Brain microvascular endothelial cell (primary cell): Measurements from ENCODE around the gene ACSM6.

Experiments
- DNase-seq: peaks from one replicate; pipeline ENCODE4 v3.0.0-alpha.2; 2020
- H3K27ac ChIP-seq: fragments of 250-450 bp; sonication (Bioruptor Pico); 2 replicates; pipeline ENCODE4 v1.5.1; 2020; ENCODE audit warnings: mild to moderate bottlenecking, moderate library complexity
- H3K27me3 ChIP-seq: fragments of 250-450 bp; sonication (Bioruptor Pico); replicated peaks from 2 replicates; pipeline ENCODE4 v1.5.1; 2020; ENCODE audit warnings: mild to moderate bottlenecking
- H3K36me3 ChIP-seq: fragments of 250-450 bp; sonication (Bioruptor Pico); replicated peaks from 2 replicates; pipeline ENCODE4 v1.5.1; 2020; ENCODE audit warnings: mild to moderate bottlenecking
- H3K4me3 ChIP-seq: 2 replicates; pipeline ENCODE4 v1.5.1; 2011; ENCODE audit warnings: low read depth, mild to moderate bottlenecking, control low read depth, low read length, moderate library complexity
- CTCF ChIP-seq: IDR thresholded peaks from 2 replicates; pipeline ENCODE4 v1.5.1; 2011; ENCODE audit warnings: low read depth, mild to moderate bottlenecking, moderate library complexity, low read length, control low read depth, inconsistent platforms; ENCODE audit errors: missing control alignments
- in situ Hi-C: cut with HindIII; loops from 2 replicates; pipeline ENCODE4 v1.10.0; 2017; ENCODE audit warnings: low sequenced_read_pairs, low pct_ligation_motif_present

The ACSM6 gene

GRCh38 chr10:95176101-95176500, 17.9 kb upstream of the ACSM6 start:
- Histone ChIP-seq H3K27ac (no peak overlapping the region), H3K36me3 (no peaks in the 10 kb centered on the region), H3K27me3 (no peaks in the 10 kb centered on the region), H3K4me3 (no peak overlapping the region)
- in situ Hi-C loops: loop anchor here (25.0 kb wide), 1 partner anchor 186 kb away; no protein-coding TSS in a partner anchor
- no peak for TF ChIP-seq CTCF
- no peak for DNase-seq

GRCh38 chr10:95177429-95177828, 16.6 kb upstream of the ACSM6 start:
- Histone ChIP-seq H3K4me3 (no peak overlapping the region), H3K27me3 (no peaks in the 10 kb centered on the region), H3K27ac (no peak overlapping the region), H3K36me3 (no peaks in the 10 kb centered on the region)
- no peak for TF ChIP-seq CTCF
- in situ Hi-C loops: loop anchor here (25.0 kb wide), 1 partner anchor 185 kb away; no protein-coding TSS in a partner anchor
- DNase-seq: no peak

- Histone ChIP-seq H3K36me3 (no peaks in the 10 kb centered on the region), H3K27ac (no peak overlapping the region), H3K27me3 (no peaks in the 10 kb centered on the region), H3K4me3 (no peak overlapping the region)
- DNase-seq: no peak
- TF ChIP-seq CTCF: no peak
- in situ Hi-C loops: loop anchor here (25.0 kb wide), 1 partner anchor 184 kb away; no protein-coding TSS in a partner anchor
Measured at GRCh38 chr10:95178266-95178665, 15.8 kb upstream of the ACSM6 start.

- DNase-seq: no peak
- H3K36me3 ChIP-seq: no peaks in the 10 kb centered on the region
- no peak overlapping the region for H3K4me3 ChIP-seq
- H3K27ac ChIP-seq: no peak overlapping the region
- H3K27me3 ChIP-seq: no peaks in the 10 kb centered on the region
- in situ Hi-C loops: loop anchor here (25.0 kb wide), 1 partner anchor 184 kb away; no protein-coding TSS in a partner anchor
- TF ChIP-seq CTCF: no peak
Measured at GRCh38 chr10:95178797-95179196, 15.2 kb upstream of the ACSM6 start.

GRCh38 chr10:95181726-95182125, 12.3 kb upstream of the ACSM6 start:
- no peak for TF ChIP-seq CTCF
- in situ Hi-C loops: loop anchor here (25.0 kb wide), 1 partner anchor 181 kb away; no protein-coding TSS in a partner anchor
- no peak for DNase-seq
- Histone ChIP-seq H3K27me3 (no peaks in the 10 kb centered on the region), H3K36me3 (no peaks in the 10 kb centered on the region), H3K27ac (no peak overlapping the region), H3K4me3 (no peak overlapping the region)
